Gastroesophageal sphincter (tissue), 4 donors: ENCODE data around the gene MAN1A2. TPM values are rescaled to one million over a fixed set of nuclear protein-coding genes. Genes with fewer than 3 reads are reported as not detected.

Experiments
- ATAC-seq: fragments of 150-250 bp; one replicate; pipeline ENCODE4 v1.9.1; 2016; ENCODE audit warnings: mild to moderate bottlenecking, moderate library complexity
- H3K27ac ChIP-seq, 4 donors: fragments of 200-600 bp; sonication (generic) in 3 of 4; 1 replicate in 3 of 4; 2 replicates in 1 of 4; pipeline ENCODE4 v1.5.1; 2016 to 2019
- H3K27me3 ChIP-seq: fragments of 200-600 bp; sonication (generic); one replicate; pipeline ENCODE4 v1.5.1; 2019
- H3K36me3 ChIP-seq, 2 donors: fragments of 200-600 bp; sonication (generic); one replicate each; pipeline ENCODE4 v1.5.1; 2019; ENCODE audit warnings: control low read depth in 1 of 2
- H3K4me1 ChIP-seq, 3 donors: fragments of 200-600 bp; sonication (generic); 1 replicate in 2 of 3; 2 replicates in 1 of 3; pipeline ENCODE4 v1.5.1; 2016 to 2019; ENCODE audit warnings: control low read depth in 2 of 3
- H3K4me3 ChIP-seq, 2 donors: fragments of 200-600 bp; sonication (generic); one replicate each; pipeline ENCODE4 v1.5.1; 2019; ENCODE audit warnings: mild to moderate bottlenecking in 1 of 2, moderate library complexity in 1 of 2
- H3K9me3 ChIP-seq, 3 donors: fragments of 200-600 bp; sonication (generic); one replicate each; pipeline ENCODE4 v1.5.1; 2017 to 2019; ENCODE audit warnings: control low read depth in 2 of 3
- CTCF ChIP-seq, 4 experiments: fragments of 200-600 bp in 2 of 4; fragments of 450-650 bp in 2 of 4; sonication (generic) in 1 of 4; IDR thresholded peaks; one replicate each; pipeline ENCODE4 v1.5.1; 2017 to 2019; ENCODE audit warnings: antibody characterized with exemption in 4 of 4, mild to moderate bottlenecking in 2 of 4, moderate library complexity in 2 of 4
- EP300 ChIP-seq: sonication (generic); formaldehyde crosslinking; IDR thresholded peaks from one replicate; pipeline ENCODE4 v1.6.1; 2017; ENCODE audit warnings: antibody characterized with exemption, mild to moderate bottlenecking
- POLR2A ChIP-seq, 2 donors: fragments of 450-650 bp; IDR thresholded peaks; one replicate each; pipeline ENCODE4 v1.6.1; 2017; ENCODE audit warnings: antibody characterized with exemption in 2 of 2, mild to moderate bottlenecking in 2 of 2, moderate library complexity in 1 of 2
- POLR2AphosphoS5 ChIP-seq: sonication (generic); formaldehyde crosslinking; IDR thresholded peaks from one replicate; pipeline ENCODE4 v1.6.1; 2017; ENCODE audit warnings: antibody characterized with exemption
- WGBS, 2 donors: methylation state at CpG; one replicate each; pipeline ENCODE4 v1.1.5; 2018; ENCODE audit warnings: low coverage in 1 of 2; 5-methylcytosine and 5-hydroxymethylcytosine counted together
- total RNA-seq, 4 donors: library from RNA; depleted of rRNA; stranded (reverse); fragments of >200 nt; gene quantifications; one replicate each; pipeline ENCODE4 v1.1.0, GENCODE V29; 2016

The MAN1A2 gene
- total RNA-seq, 4 donors from 2014 or later: 42.5 to 62.4 (median 52.3) TPM

- no peak for ATAC-seq
- WGBS, 2 donors: 79 to 82% methylated on average over 4 of the region's 5 CpGs
- peaks cover 0 to 6% (median 0%) of the 10 kb centered on the region in 3 donors for H3K4me1 ChIP-seq
- no peaks in the 10 kb centered on the region for H3K36me3 ChIP-seq
- no peak overlapping the region for H3K27ac ChIP-seq
- no peaks in the 10 kb centered on the region for H3K27me3 ChIP-seq
- H3K4me3 ChIP-seq: no peak overlapping the region
- TF ChIP-seq POLR2AphosphoS5 (no peak), CTCF (IDR thresholded peaks at IDR 0.05) (no peak), POLR2A (IDR thresholded peaks at IDR 0.05) (no peak), EP300 (no peak)
- no peaks in the 10 kb centered on the region for H3K9me3 ChIP-seq
These were observed 207.0 kb downstream of the MAN1A2 start for GRCh38 chr1:117574161-117574835.

DNA sequence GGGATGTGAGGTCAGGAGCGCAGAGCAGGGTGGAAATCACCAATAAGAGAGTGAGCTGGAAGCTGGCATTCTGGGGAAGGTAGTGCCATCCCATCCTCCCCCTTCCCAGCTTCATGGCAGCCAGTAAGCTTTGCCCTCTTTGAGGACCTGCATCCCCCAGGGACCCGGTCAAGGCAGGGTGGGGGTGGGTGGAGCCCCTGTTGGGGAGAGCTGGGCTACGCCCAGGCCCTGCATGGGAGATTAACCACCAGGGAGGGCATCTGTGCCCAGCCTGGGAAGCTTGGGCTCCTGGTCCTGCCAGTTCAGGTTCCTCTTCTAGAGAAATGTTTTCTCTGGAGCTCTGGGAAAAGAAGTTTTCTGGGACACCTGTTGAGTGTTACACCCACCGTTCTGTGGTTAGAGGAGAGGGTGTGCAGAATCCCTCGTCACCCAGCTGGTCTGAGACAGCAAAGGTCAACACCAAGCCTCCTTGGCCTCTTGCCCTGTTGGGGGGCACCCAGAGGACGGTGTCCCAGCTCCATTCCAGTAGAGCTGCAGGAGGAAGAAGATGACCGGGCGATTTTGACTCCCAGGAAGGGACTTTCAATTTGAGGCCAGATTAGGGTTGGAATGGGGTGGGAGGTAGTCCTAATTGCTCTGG lies 208.5 kb downstream of the MAN1A2 start:
- no peak overlapping the region for H3K4me3 ChIP-seq
- no peak overlapping the region for H3K27ac ChIP-seq
- TF ChIP-seq POLR2AphosphoS5: no peak
- no peak for TF ChIP-seq CTCF (IDR thresholded peaks at IDR 0.05)
- TF ChIP-seq POLR2A (IDR thresholded peaks at IDR 0.05): no peak
- no peak for TF ChIP-seq EP300
- ATAC-seq: no peak
- H3K36me3 ChIP-seq: no peaks in the 10 kb centered on the region
- no peaks in the 10 kb centered on the region for H3K4me1 ChIP-seq
- 100% methylated on average over 1 of the region's 8 CpGs; no CpG with 5 or more reads in 1 of the 2 donors for WGBS, 2 donors
- H3K27me3 ChIP-seq: no peaks in the 10 kb centered on the region
- no peaks in the 10 kb centered on the region for H3K9me3 ChIP-seq

- no peak overlapping the region for H3K4me3 ChIP-seq
- no peaks in the 10 kb centered on the region for H3K27me3 ChIP-seq
- TF ChIP-seq CTCF (IDR thresholded peaks at IDR 0.05): no peak
- TF ChIP-seq POLR2A (IDR thresholded peaks at IDR 0.05): no peak
- no peak for TF ChIP-seq POLR2AphosphoS5
- TF ChIP-seq EP300: no peak
These were observed 209.0 kb downstream of the MAN1A2 start for GRCh38 chr1:117576236-117576635.

GRCh38 chr1:117577191-117577885 lies 210.1 kb downstream of the MAN1A2 start:
- TF ChIP-seq POLR2AphosphoS5 (no peak), POLR2A (IDR thresholded peaks at IDR 0.05) (no peak), CTCF (IDR thresholded peaks at IDR 0.05) (no peak), EP300 (no peak)
- Histone ChIP-seq H3K4me1 (peaks cover 0 to 2% (median 0%) of the 10 kb centered on the region in 3 donors), H3K4me3 (no peak overlapping the region), H3K27me3 (no peaks in the 10 kb centered on the region), H3K9me3 (no peaks in the 10 kb centered on the region), H3K36me3 (no peaks in the 10 kb centered on the region), H3K27ac (no peak overlapping the region)
- WGBS, 2 donors: 73% methylated on average over 2 of the region's 2 CpGs; no CpG with 5 or more reads in 1 of the 2 donors
- no peak for ATAC-seq

More at GRCh38 chr1:117576236-117576635, 209.0 kb downstream of the MAN1A2 start:
- WGBS, 2 donors: 100% methylated on average over 1 of the region's 3 CpGs
- Histone ChIP-seq H3K36me3 (no peaks in the 10 kb centered on the region), H3K4me1 (no peaks in the 10 kb centered on the region), H3K27ac (no peak overlapping the region), H3K9me3 (no peaks in the 10 kb centered on the region)
- no peak for ATAC-seq
